GM23338 (cell line): ENCODE data around the gene WIPF3. TPM values are rescaled to one million over a fixed set of nuclear protein-coding genes. Genes with fewer than 3 reads are reported as not detected.

ENCODE experiments used
- ATAC-seq: fragments of 200-7000 bp; cut with Tn5 transposase; 3 replicates; pipeline ENCODE4 v1.9.1; 2020
- DNase-seq: peaks from one replicate; pipeline ENCODE4 v3.0.0-alpha.2; 2015; ENCODE audit warnings: low spot score
- H2AFZ ChIP-seq: fragments of 200-600 bp; sonication (generic); 2 replicates; pipeline ENCODE4 v1.8.0; 2016; ENCODE audit warnings: antibody characterized with exemption, mild to moderate bottlenecking, moderate library complexity
- H3F3A ChIP-seq: fragments of 200-600 bp; sonication (generic); replicated peaks from 2 replicates; pipeline ENCODE4 v1.8.0; 2017; ENCODE audit warnings: antibody characterized with exemption, mixed run types, low read depth
- H3K27ac ChIP-seq: fragments of 200-600 bp; sonication (generic); 2 replicates; pipeline ENCODE4 v1.6.1; 2016; ENCODE audit warnings: low read depth
- H3K27me3 ChIP-seq: fragments of 200-600 bp; sonication (generic); 2 replicates; pipeline ENCODE4 v1.8.0; 2016; ENCODE audit warnings: mild to moderate bottlenecking, mixed run types, moderate library complexity; ENCODE audit not compliant: insufficient read depth
- H3K36me3 ChIP-seq: fragments of 200-600 bp; sonication (generic); 2 replicates; pipeline ENCODE4 v1.8.0; 2016; ENCODE audit warnings: mild to moderate bottlenecking; ENCODE audit not compliant: insufficient read depth
- H3K4me1 ChIP-seq: fragments of 200-600 bp; sonication (generic); 2 replicates; pipeline ENCODE4 v1.8.0; 2016; ENCODE audit warnings: mild to moderate bottlenecking, moderate library complexity; ENCODE audit not compliant: insufficient read depth
- H3K4me2 ChIP-seq: fragments of 200-600 bp; sonication (generic); 2 replicates; pipeline ENCODE4 v1.7.1; 2017; ENCODE audit warnings: mixed run types
- H3K4me3 ChIP-seq: fragments of 200-600 bp; sonication (generic); 2 replicates; pipeline ENCODE4 v1.6.1; 2016; ENCODE audit warnings: mixed run types
- H3K79me2 ChIP-seq: fragments of 200-600 bp; sonication (generic); replicated peaks from 2 replicates; pipeline ENCODE4 v1.8.0; 2017; ENCODE audit warnings: mild to moderate bottlenecking; ENCODE audit not compliant: insufficient read depth
- H3K9me2 ChIP-seq: fragments of 200-600 bp; sonication (generic); 2 replicates; pipeline ENCODE4 v1.8.0; 2017; ENCODE audit not compliant: insufficient read depth
- H4K20me1 ChIP-seq: fragments of 200-600 bp; sonication (generic); replicated peaks from 2 replicates; pipeline ENCODE4 v1.8.0; 2017; ENCODE audit warnings: mild to moderate bottlenecking; ENCODE audit not compliant: insufficient read depth
- H3K27ac Mint-ChIP-seq: 2 replicates; pipeline ENCODE4 v1.8.0; 2020; ENCODE audit warnings: inconsistent platforms, mild to moderate bottlenecking, moderate library complexity, mixed read lengths
- H3K27me3 Mint-ChIP-seq: 3 replicates; pipeline ENCODE4 v1.8.0; 2022; ENCODE audit warnings: low read depth, mild to moderate bottlenecking, moderate library complexity, mixed read lengths, inconsistent platforms; ENCODE audit not compliant: insufficient read depth, poor library complexity
- H3K36me3 Mint-ChIP-seq: 3 replicates; pipeline ENCODE4 v1.8.0; 2021; ENCODE audit warnings: low read depth, mild to moderate bottlenecking, inconsistent platforms, moderate library complexity, mixed read lengths
- H3K4me1 Mint-ChIP-seq: 3 replicates; pipeline ENCODE4 v1.8.0; 2020; ENCODE audit warnings: mild to moderate bottlenecking, inconsistent platforms, mixed read lengths
- H3K4me3 Mint-ChIP-seq: 3 replicates; pipeline ENCODE4 v1.8.0; 2021; ENCODE audit warnings: moderate library complexity, mild to moderate bottlenecking, inconsistent platforms, mixed read lengths
- H3K9me3 Mint-ChIP-seq: 3 replicates; pipeline ENCODE4 v1.8.0; 2020; ENCODE audit warnings: moderate library complexity, mild to moderate bottlenecking, inconsistent platforms, mixed read lengths
- CREB1 ChIP-seq: fragments of 250-450 bp; sonication (Bioruptor Pico); IDR thresholded peaks from 2 replicates; pipeline ENCODE4 v1.5.0; 2020; ENCODE audit warnings: low read depth, mild to moderate bottlenecking, moderate library complexity
- EZH2 ChIP-seq: fragments of 200-600 bp; sonication (generic); IDR thresholded peaks from one replicate; pipeline ENCODE4 v1.8.0; 2017; ENCODE audit warnings: antibody characterized with exemption, mild to moderate bottlenecking, low read depth; ENCODE audit not compliant: unreplicated experiment
- EZH2phosphoT487 ChIP-seq: fragments of 200-600 bp; sonication (generic); IDR thresholded peaks from one replicate; pipeline ENCODE4 v1.8.1; 2018; ENCODE audit warnings: antibody characterized with exemption; ENCODE audit not compliant: unreplicated experiment
- JUNB ChIP-seq: IDR thresholded peaks from one replicate; pipeline ENCODE4 v1.6.1; 2016; ENCODE audit warnings: antibody characterized with exemption; ENCODE audit not compliant: unreplicated experiment
- NANOG ChIP-seq: IDR thresholded peaks from 2 replicates; pipeline ENCODE4 v1.6.1; 2016; ENCODE audit warnings: antibody characterized with exemption, borderline replicate concordance
- POLR2AphosphoS5 ChIP-seq: IDR thresholded peaks from 2 replicates; pipeline ENCODE4 v1.6.1; 2016; ENCODE audit warnings: antibody characterized with exemption, low read depth
- STAT1 ChIP-seq: IDR thresholded peaks from one replicate; pipeline ENCODE4 v1.6.1; 2016; ENCODE audit warnings: antibody characterized with exemption; ENCODE audit not compliant: unreplicated experiment
- ZNF114 ChIP-seq: fragments of 250-450 bp; sonication (Bioruptor Pico); IDR thresholded peaks from 2 replicates; pipeline ENCODE4 v1.5.0; 2020; ENCODE audit warnings: mild to moderate bottlenecking, moderate library complexity
- ZNF331 ChIP-seq: fragments of 250-450 bp; sonication (Bioruptor Pico); IDR thresholded peaks from 2 replicates; pipeline ENCODE4 v1.5.0; 2020; ENCODE audit warnings: low read depth, mild to moderate bottlenecking, moderate library complexity
- polyA plus RNA-seq: library from polyadenylated mRNA; unstranded; fragments of >200 nt; fragmentation: Nextera tagmentation; extraction: Ambion mirVana; gene quantifications from 2 replicates; pipeline ENCODE4 v1.2.1, GENCODE V29; 2016
- total RNA-seq: library from RNA; depleted of rRNA; stranded (reverse); fragments of >200 nt; shearing (Covaris generic); gene quantifications from 2 replicates; pipeline ENCODE4 v1.2.3, GENCODE V29; 2014
- TF ChIP-seq, protein P1 (sequence below): IDR thresholded peaks from one replicate; pipeline ENCODE4 v1.6.1; 2018; ENCODE audit warnings: antibody characterized with exemption; ENCODE audit not compliant: unreplicated experiment
- TF ChIP-seq, protein P2 (sequence below), 2 experiments: fragments of 200-600 bp in 1 of 2; sonication (generic) in 1 of 2; conservative IDR thresholded peaks; 2 replicates each; pipeline versions ENCODE4 v1.5.1 to v1.6.1; 2016 to 2017; ENCODE audit warnings: antibody characterized with exemption in 2 of 2, low read depth in 2 of 2, mild to moderate bottlenecking in 2 of 2, moderate library complexity in 1 of 2
- TF ChIP-seq, protein P3 (sequence below): IDR thresholded peaks from 2 replicates; pipeline ENCODE4 v1.6.1; 2016; ENCODE audit warnings: antibody characterized with exemption
- TF ChIP-seq, protein P4 (sequence below): fragments of 250-450 bp; sonication (Bioruptor Pico); IDR thresholded peaks from 2 replicates; pipeline ENCODE4 v1.5.0; 2020; ENCODE audit warnings: mild to moderate bottlenecking, moderate library complexity

WIPF3 gene
- total and polyA plus RNA-seq, 2 experiments from 2014 or later: 5.7 to 11.4 TPM

DNA sequence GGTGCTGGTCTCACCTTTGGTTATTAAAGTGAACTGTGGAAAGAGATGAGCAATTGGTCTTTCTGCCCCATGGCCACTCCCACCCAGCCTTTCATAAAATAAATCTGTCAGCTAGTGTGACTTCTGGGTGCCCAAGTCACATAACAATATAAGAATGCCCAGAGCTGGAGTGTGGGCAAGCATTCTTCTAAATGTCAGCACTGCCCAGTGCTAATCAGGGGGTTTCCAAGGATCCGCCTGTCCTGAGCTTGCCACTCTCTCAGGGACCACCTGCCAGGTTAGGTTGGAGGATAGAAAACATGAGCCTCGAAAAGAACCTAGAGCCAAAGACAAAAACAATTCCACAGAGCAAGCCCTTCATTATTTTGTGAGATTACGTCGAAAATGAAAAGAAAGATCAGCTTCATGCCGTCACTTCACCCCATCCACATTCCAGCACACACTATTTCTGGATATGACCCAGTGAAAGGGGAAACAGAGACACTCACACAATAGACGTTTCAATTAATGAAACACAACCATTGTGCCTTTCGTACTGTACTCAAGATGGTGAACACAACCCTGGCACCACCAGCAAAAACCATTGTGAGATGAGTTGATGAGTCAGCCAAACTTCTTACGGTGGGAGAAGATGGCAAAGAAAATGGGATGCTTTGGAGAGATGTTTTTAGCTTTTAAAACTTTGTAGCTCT lies 152.5 kb downstream of the WIPF3 start:
- Histone ChIP-seq H3K4me2 (no peak overlapping the region), H3K9me2 (no peaks in the 10 kb centered on the region), H3K27me3 (no peaks in the 10 kb centered on the region), H3K79me2 (peaks cover 14% of the 10 kb centered on the region), H3K4me1 (peaks cover 9% of the 10 kb centered on the region; the same call in 1 of the 2 replicates), H3F3A (no peaks in the 10 kb centered on the region), H4K20me1 (peaks cover 11% of the 10 kb centered on the region), H3K4me3 (no peak overlapping the region), H2AFZ (no peak overlapping the region), H3K36me3 (peaks cover 4% of the 10 kb centered on the region; the same call in 1 of the 2 replicates), H3K27ac (no peak overlapping the region)
- ATAC-seq (peak; percentile 54), DNase-seq (no peak)
- H3K9me3 Mint-ChIP-seq: peaks cover 3% of the 10 kb centered on the region; the same call in 2 of the 3 replicates
- TF ChIP-seq EZH2 (no peak), JUNB (no peak), STAT1 (no peak), CREB1 (CRISPR knock-in tag) (no peak), ZNF114 (CRISPR knock-in tag) (no peak), POLR2AphosphoS5 (no peak), EZH2phosphoT487 (no peak), ZNF331 (no peak), NANOG (no peak)
- TF ChIP-seq, protein P1, sequence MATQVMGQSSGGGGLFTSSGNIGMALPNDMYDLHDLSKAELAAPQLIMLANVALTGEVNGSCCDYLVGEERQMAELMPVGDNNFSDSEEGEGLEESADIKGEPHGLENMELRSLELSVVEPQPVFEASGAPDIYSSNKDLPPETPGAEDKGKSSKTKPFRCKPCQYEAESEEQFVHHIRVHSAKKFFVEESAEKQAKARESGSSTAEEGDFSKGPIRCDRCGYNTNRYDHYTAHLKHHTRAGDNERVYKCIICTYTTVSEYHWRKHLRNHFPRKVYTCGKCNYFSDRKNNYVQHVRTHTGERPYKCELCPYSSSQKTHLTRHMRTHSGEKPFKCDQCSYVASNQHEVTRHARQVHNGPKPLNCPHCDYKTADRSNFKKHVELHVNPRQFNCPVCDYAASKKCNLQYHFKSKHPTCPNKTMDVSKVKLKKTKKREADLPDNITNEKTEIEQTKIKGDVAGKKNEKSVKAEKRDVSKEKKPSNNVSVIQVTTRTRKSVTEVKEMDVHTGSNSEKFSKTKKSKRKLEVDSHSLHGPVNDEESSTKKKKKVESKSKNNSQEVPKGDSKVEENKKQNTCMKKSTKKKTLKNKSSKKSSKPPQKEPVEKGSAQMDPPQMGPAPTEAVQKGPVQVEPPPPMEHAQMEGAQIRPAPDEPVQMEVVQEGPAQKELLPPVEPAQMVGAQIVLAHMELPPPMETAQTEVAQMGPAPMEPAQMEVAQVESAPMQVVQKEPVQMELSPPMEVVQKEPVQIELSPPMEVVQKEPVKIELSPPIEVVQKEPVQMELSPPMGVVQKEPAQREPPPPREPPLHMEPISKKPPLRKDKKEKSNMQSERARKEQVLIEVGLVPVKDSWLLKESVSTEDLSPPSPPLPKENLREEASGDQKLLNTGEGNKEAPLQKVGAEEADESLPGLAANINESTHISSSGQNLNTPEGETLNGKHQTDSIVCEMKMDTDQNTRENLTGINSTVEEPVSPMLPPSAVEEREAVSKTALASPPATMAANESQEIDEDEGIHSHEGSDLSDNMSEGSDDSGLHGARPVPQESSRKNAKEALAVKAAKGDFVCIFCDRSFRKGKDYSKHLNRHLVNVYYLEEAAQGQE: no peak
- TF ChIP-seq, protein P2, sequence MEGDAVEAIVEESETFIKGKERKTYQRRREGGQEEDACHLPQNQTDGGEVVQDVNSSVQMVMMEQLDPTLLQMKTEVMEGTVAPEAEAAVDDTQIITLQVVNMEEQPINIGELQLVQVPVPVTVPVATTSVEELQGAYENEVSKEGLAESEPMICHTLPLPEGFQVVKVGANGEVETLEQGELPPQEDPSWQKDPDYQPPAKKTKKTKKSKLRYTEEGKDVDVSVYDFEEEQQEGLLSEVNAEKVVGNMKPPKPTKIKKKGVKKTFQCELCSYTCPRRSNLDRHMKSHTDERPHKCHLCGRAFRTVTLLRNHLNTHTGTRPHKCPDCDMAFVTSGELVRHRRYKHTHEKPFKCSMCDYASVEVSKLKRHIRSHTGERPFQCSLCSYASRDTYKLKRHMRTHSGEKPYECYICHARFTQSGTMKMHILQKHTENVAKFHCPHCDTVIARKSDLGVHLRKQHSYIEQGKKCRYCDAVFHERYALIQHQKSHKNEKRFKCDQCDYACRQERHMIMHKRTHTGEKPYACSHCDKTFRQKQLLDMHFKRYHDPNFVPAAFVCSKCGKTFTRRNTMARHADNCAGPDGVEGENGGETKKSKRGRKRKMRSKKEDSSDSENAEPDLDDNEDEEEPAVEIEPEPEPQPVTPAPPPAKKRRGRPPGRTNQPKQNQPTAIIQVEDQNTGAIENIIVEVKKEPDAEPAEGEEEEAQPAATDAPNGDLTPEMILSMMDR (conservative IDR thresholded peaks at IDR 0.05; ENCODE audit: low read depth in 2 of 2): no peak
- TF ChIP-seq, protein P3, sequence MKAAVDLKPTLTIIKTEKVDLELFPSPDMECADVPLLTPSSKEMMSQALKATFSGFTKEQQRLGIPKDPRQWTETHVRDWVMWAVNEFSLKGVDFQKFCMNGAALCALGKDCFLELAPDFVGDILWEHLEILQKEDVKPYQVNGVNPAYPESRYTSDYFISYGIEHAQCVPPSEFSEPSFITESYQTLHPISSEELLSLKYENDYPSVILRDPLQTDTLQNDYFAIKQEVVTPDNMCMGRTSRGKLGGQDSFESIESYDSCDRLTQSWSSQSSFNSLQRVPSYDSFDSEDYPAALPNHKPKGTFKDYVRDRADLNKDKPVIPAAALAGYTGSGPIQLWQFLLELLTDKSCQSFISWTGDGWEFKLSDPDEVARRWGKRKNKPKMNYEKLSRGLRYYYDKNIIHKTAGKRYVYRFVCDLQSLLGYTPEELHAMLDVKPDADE: no peak
- TF ChIP-seq, protein P4, sequence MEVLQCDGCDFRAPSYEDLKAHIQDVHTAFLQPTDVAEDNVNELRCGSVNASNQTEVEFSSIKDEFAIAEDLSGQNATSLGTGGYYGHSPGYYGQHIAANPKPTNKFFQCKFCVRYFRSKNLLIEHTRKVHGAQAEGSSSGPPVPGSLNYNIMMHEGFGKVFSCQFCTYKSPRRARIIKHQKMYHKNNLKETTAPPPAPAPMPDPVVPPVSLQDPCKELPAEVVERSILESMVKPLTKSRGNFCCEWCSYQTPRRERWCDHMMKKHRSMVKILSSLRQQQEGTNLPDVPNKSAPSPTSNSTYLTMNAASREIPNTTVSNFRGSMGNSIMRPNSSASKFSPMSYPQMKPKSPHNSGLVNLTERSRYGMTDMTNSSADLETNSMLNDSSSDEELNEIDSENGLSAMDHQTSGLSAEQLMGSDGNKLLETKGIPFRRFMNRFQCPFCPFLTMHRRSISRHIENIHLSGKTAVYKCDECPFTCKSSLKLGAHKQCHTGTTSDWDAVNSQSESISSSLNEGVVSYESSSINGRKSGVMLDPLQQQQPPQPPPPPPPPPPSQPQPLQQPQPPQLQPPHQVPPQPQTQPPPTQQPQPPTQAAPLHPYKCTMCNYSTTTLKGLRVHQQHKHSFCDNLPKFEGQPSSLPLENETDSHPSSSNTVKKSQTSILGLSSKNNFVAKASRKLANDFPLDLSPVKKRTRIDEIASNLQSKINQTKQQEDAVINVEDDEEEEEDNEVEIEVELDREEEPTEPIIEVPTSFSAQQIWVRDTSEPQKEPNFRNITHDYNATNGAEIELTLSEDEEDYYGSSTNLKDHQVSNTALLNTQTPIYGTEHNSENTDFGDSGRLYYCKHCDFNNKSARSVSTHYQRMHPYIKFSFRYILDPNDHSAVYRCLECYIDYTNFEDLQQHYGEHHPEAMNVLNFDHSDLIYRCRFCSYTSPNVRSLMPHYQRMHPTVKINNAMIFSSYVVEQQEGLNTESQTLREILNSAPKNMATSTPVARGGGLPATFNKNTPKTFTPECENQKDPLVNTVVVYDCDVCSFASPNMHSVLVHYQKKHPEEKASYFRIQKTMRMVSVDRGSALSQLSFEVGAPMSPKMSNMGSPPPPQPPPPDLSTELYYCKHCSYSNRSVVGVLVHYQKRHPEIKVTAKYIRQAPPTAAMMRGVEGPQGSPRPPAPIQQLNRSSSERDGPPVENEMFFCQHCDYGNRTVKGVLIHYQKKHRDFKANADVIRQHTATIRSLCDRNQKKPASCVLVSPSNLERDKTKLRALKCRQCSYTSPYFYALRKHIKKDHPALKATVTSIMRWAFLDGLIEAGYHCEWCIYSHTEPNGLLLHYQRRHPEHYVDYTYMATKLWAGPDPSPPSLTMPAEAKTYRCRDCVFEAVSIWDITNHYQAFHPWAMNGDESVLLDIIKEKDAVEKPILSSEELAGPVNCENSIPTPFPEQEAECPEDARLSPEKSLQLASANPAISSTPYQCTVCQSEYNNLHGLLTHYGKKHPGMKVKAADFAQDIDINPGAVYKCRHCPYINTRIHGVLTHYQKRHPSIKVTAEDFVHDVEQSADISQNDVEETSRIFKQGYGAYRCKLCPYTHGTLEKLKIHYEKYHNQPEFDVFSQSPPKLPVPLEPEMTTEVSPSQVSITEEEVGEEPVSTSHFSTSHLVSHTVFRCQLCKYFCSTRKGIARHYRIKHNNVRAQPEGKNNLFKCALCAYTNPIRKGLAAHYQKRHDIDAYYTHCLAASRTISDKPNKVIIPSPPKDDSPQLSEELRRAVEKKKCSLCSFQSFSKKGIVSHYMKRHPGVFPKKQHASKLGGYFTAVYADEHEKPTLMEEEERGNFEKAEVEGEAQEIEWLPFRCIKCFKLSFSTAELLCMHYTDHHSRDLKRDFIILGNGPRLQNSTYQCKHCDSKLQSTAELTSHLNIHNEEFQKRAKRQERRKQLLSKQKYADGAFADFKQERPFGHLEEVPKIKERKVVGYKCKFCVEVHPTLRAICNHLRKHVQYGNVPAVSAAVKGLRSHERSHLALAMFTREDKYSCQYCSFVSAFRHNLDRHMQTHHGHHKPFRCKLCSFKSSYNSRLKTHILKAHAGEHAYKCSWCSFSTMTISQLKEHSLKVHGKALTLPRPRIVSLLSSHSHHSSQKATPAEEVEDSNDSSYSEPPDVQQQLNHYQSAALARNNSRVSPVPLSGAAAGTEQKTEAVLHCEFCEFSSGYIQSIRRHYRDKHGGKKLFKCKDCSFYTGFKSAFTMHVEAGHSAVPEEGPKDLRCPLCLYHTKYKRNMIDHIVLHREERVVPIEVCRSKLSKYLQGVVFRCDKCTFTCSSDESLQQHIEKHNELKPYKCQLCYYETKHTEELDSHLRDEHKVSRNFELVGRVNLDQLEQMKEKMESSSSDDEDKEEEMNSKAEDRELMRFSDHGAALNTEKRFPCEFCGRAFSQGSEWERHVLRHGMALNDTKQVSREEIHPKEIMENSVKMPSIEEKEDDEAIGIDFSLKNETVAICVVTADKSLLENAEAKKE (CRISPR knock-in tag): no peak
- H3K4me3 Mint-ChIP-seq: no peak overlapping the region
- H3K27ac Mint-ChIP-seq: peak overlapping the region; percentile 27; the same call in 1 of the 2 replicates
- H3K27me3 Mint-ChIP-seq: no peaks in the 10 kb centered on the region
- H3K4me1 Mint-ChIP-seq: peaks cover 23% of the 10 kb centered on the region
- peaks cover 7% of the 10 kb centered on the region; the same call in 2 of the 3 replicates for H3K36me3 Mint-ChIP-seq
